Measurements from ENCODE around the gene KRTAP10-11. TPM values are rescaled to one million over a fixed set of nuclear protein-coding genes. Genes with fewer than 3 reads are reported as not detected.
"Not testable (repeated sequence)": the region's sequence is repeated elsewhere in the genome, so short reads cannot be mapped to it uniquely, and the experiment has no call there.

KRTAP10-11 gene
- total RNA-seq, 1 donor from 2014 or later, result not detected

DNA sequence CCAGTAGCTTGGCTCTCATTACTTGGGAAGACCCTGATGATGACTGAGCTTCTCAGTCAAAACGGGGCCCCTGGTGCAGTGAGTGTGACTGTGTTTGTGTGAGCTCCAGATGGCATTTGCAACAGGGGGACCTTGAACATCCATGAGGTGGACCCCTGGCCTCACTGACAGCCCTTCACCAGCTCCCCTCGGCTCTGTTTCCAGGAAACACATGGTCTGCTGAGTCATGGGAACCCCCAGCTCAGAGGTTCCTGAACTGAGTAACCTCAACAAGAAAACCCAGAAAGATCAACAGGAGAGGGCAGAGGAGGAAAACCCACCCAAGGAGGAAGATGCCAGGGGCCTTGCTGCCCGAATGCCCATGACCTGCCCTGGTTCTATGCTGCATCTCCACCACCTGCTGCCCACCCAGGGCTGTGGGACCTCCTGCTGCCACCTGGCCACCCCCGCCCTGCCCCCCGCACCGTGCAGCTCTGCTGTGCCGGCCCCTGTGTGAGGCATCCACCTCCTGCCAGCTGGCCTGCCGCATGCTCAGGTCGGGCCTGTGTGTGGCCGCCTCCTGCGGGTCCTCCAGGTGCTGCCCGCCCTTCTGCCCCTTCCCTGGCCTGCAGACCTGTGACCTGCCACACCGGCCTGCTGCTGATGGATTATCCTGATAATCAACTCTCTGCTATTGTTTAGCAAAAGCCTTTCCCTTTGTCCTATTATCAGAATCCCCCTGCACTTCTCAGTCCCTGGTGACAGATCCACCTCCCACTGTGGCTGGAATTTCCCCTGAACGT lies 40.0 kb downstream of the KRTAP10-11 start:
- DNase-seq (no peak), ATAC-seq (no peak)
- intact Hi-C loops (cut with micrococcal nuclease), result no loop called here

DNA sequence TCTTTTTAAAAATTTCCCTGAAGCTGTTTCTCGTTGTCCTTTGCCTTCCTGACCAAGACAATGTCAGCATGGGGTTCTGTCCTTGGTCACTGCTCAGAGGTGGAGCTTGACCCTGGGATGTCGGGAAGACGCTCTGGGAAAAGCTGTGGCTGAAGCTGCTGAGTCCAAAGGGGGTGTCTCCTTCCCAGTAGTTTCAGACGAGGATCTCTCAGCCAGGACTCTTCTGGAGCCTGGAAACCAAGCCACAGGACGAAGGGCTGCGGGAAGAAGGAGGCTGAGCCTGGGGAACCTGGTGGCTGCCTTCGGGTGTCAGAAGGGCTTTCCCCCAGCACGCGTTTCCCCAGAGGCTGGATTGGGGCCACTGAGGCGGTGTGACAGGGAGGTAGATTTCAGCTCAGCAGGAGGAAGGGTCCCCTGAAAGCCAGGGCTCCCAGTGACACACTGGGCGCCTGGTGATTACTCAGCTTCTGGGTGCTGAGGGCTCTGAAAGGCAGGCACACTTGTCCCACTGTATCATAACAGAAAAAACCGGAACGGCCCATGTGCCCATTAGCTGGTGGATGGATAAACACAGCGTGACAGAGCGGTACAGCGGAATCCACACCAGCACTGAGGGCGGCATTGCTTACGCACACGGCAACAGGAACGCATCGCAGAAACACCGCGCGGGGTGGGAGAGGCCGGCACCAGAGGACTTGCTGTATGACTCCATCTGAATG lies 40.8 kb downstream of the KRTAP10-11 start:
- intact Hi-C loops (cut with micrococcal nuclease), result no loop called here
- DNase-seq (no peak), ATAC-seq (no peak)

DNA sequence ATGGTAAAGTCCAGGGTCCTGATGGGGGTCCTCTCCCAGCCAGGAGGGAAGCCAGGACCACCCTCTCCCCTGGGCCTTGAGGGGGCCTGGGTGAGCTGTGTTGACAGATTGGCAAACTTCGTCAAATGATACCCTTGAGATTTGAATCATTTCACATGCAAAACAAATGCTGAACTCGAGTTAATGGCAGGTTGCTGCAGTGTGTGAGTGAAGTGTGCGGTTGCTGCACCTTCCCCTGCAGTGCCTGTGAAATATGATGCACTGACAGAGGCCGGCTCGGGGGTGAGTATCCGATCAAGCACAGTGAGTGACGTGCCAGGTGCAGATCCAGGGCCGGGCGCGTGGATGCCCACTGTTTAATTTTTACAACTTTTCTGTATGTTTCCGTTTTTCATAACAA lies 41.5 kb downstream of the KRTAP10-11 start:
- ATAC-seq, result no peak
- intact Hi-C loops (cut with micrococcal nuclease), result no loop called here
- no peak for DNase-seq

DNA sequence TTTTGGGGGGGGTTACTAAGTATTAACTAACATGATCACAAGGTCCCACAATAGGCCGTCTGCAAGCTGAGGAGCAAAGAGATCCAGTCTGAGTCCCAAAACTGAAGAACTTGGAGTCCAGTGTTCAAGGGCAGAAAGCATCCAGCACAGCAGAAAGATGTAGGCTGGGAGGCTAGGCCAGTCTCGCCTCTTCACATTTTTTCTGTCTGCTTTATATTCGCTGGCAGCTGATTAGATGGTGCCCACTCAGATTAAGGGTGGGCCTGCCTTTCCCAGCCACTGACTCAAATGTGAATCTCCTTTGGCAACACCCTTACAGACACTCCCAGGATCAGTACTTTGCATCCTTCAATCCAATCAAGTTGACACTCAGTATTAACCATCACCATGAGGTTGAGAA lies 43.5 kb downstream of the KRTAP10-11 start:
- DNase-seq; ATAC-seq; intact Hi-C loops (cut with micrococcal nuclease): not testable (repeated sequence)

DNA sequence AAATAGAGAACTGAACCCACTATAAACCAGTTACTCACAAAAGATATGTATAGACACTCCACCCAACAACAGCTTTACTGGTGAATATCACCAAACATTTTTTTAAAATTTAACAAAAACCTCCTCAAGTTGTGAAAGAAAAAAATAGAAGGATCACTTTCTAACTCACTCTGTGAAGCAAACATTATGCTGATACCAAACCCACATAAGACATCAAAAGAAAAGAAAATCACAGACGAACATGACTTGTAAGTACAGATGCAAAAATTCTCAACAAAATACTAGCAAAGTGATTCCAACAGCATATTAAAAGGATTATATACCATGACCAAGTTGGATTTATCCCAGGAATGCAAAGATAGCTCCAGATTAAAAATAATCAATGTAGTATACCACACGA lies 45.5 kb downstream of the KRTAP10-11 start:
- DNase-seq (no peak), ATAC-seq (no peak)
- intact Hi-C loops (cut with micrococcal nuclease), result no loop called here

DNA sequence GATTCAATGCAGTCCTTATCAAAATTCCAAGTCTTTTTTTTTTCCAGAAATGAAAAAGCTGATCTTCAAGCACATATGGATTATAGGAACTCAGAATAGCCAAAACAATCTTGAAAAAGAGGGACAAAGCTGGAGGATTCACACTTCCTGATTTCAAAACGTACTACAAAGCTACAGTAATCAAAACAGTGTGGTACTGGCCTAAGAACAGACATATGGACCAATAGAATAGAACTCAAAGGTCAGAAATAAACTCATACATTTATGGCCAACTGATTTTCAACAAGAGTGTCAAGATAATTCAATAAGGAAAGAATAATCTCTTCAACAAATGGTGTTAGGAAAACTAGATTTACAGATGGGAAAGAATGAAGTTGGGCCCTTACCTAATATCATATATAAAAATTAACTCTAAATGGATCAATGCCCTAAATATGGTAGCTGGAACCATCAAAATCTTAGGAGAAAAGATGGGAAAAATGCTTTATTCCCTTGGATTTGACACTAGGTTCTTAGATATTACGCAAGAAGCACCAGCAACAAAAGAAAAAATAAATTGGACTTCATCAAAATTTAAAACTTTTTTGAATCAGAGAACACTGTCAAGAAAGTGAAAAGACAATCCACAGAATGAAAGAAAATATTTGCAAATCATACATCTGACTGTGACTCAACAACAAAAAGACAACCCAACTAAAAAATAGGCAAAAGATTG lies 46.7 kb downstream of the KRTAP10-11 start:
- DNase-seq, result no peak
- intact Hi-C loops (cut with micrococcal nuclease), result no loop called here
- no peak for ATAC-seq

DNA sequence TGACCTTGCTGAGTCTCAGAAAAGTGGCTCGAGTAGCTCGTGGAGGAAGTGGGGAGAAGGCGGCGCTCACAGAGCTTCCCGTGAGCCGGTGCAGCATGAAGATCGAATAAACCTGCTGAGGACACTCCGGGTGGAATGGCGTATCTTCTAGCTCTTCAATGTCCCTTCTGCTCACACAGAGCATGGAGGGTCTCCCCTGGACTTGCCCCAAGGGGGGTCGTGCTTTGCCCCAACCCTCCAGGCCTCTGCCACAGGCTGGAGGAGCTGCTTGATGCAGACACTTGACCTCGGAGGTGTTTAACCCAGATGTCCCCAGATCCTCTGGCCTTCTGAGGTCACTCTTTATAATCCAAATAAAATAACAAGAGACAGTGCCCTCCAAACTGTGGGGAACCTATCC lies 48.6 kb downstream of the KRTAP10-11 start:
- no peak for ATAC-seq

DNA sequence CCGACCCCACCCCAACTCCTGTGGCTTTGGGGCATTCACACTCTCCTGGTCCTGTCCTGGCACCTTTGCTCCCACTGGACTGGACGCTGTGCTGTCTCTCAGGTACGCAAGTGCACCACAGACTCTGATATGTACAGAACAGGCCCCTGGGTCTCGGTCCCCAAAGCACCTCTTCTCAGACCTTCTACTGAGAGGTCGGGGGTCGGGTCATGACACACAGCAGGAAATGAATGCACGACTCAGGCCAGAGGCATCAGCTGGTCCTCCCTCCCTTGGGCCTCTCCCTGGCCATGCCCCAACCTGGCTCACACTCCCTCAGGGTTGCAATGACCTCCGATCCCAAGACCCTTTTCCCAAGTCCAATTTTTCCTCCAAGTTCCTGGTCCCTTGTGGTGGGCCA lies 49.0 kb downstream of the KRTAP10-11 start:
- ATAC-seq, result no peak
- intact Hi-C loops (cut with micrococcal nuclease), result no loop called here

More for the DNA sequence above, 48.6 kb downstream of the KRTAP10-11 start:
- intact Hi-C loops (cut with micrococcal nuclease), result no loop called here
- no peak for DNase-seq

DNA sequence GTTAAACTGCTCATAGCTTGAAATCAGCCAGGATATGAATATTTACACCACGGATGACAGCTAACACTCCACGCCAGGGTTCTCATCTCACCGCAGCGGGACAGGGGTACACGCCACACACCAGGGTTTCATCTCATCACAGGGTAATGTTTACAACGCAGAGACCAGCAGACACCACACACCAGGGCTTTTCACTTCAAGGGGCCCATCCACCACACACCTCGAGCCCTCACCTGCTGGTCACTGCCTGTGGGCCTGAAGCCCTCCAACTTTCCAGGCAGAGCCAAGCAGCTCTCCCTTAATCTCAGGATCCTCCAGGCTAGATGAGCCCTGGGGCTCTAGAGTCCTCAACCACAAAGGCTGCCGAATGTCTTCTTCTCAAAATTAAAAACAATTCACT lies 49.4 kb downstream of the KRTAP10-11 start:
- ATAC-seq, result no peak

More for the DNA sequence above, 49.0 kb downstream of the KRTAP10-11 start:
- no peak for DNase-seq

DNA sequence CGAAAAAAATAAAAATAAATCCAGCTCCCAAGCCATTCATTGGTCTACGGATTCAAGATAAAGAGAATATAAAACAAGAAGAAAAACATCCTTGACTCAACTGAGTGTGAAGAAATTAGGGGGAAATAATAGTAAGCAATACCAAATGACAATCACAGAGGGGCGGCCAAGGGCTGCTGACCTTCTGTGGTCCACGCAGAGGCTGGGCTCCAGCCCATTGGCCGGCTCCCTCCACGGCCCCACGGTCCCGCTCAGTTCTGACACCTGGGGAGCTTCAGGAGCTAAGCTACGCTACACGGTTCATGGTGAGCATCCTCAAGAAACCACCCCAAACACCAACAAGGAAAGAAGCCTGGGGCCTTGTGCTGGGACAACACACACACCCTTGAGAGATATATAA lies 50.4 kb downstream of the KRTAP10-11 start:
- DNase-seq (no peak), ATAC-seq (no peak)
- intact Hi-C loops (cut with micrococcal nuclease), result no loop called here

More for the DNA sequence above, 49.4 kb downstream of the KRTAP10-11 start:
- intact Hi-C loops (cut with micrococcal nuclease), result no loop called here
- no peak for DNase-seq

Other genes starting within 250 kb of the KRTAP10-11 start
- 2.1 TPM for gene LRRC3, start 190.9 kb upstream of the KRTAP10-11 start, total RNA-seq
- gene KRTAP10-1, start 106.2 kb upstream of the KRTAP10-11 start, total RNA-seq, result not detected
- not detected for gene KRTAP10-2, start 94.9 kb upstream of the KRTAP10-11 start, total RNA-seq
- gene KRTAP10-3, start 87.6 kb upstream of the KRTAP10-11 start, total RNA-seq, result not detected
- not detected for gene KRTAP10-4, start 72.7 kb upstream of the KRTAP10-11 start, total RNA-seq
- not detected for gene KRTAP10-5, start 65.8 kb upstream of the KRTAP10-11 start, total RNA-seq
- gene KRTAP10-6, start 53.9 kb upstream of the KRTAP10-11 start, total RNA-seq, result not detected
- gene KRTAP10-7, start 45.8 kb upstream of the KRTAP10-11 start, total RNA-seq, result not detected
- gene KRTAP10-8, start 34.3 kb upstream of the KRTAP10-11 start, total RNA-seq, result not detected
- gene KRTAP10-9, start 19.3 kb upstream of the KRTAP10-11 start, total RNA-seq, result not detected
- not detected for gene KRTAP10-10, start 9.1 kb upstream of the KRTAP10-11 start, total RNA-seq
- gene KRTAP12-4, start 8.2 kb downstream of the KRTAP10-11 start, total RNA-seq, result not detected
- not detected for gene KRTAP12-3, start 11.5 kb downstream of the KRTAP10-11 start, total RNA-seq
- not detected for gene KRTAP12-2, start 20.5 kb downstream of the KRTAP10-11 start, total RNA-seq
- gene KRTAP12-1, start 35.7 kb downstream of the KRTAP10-11 start, total RNA-seq, result not detected
- gene KRTAP10-12, start 50.8 kb downstream of the KRTAP10-11 start, total RNA-seq, result not detected
- 2.7 TPM for gene TSPEAR, start 65.2 kb downstream of the KRTAP10-11 start, total RNA-seq
- gene UBE2G2, start 155.4 kb downstream of the KRTAP10-11 start, total RNA-seq, result 70.0 TPM
- gene SUMO3, start 171.6 kb downstream of the KRTAP10-11 start, total RNA-seq, result 72.2 TPM
- 143 TPM for gene PTTG1IP, start 227.3 kb downstream of the KRTAP10-11 start, total RNA-seq